ENCODE results near the gene RXRB.
"Not testable (repeated sequence)": the region's sequence is repeated elsewhere in the genome, so short reads cannot be mapped to it uniquely, and the experiment has no call there.

The RXRB gene

DNA sequence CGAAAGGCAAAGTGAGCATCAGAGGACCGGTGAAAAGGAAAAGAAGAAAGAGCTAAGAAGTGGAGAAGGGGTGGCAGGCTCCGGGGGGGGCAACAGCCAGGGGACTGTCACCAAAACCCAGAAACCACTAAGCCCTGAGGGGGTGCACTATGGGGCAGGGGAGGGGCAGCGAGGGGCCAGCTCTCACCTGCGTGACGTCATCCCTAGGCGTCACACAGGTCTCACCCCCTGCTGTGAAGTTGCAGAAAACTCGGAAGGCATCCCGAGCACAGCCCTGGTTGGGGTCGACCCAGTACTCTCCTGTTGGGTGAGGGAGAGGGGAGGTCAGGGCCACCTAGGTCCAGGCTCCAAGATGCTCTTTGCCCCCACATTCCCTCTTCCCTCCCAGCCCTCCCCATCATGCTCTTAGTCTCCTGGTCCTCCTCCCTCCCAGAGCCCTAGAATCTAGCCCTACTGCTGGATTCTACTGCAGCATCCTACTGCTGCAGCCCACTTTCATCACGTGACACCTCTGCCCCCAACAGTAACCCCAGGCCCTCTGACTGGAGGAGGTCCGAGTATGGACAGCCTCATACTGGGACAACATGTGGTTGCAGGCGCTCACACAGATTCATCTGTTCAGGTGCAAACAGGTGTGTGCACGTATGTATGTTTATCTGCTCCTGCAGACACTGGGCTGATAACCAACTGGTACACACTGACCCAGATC is 35.6 kb downstream of the RXRB start:
- DNase-seq = no peak

DNA sequence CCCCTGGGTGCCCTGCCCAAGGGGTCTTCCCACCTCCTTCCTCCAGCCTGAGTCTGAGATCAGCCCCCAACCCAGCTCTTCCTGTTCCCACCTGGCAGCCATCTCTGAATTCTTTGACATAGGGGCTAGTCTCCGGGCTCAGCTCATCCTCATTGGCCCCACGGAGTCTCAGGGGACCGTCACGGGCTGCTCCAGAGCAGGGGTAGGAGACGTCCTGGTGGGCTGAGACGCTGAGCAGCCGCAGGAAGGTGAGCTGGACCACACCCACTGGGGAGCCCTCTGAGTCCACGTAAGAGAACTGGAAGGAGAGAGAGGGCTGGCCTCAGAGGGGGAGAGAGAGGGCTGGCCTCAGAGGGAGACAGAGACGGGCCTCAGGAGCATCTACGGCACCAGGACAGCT is 36.3 kb downstream of the RXRB start:
- no peak for DNase-seq

DNA sequence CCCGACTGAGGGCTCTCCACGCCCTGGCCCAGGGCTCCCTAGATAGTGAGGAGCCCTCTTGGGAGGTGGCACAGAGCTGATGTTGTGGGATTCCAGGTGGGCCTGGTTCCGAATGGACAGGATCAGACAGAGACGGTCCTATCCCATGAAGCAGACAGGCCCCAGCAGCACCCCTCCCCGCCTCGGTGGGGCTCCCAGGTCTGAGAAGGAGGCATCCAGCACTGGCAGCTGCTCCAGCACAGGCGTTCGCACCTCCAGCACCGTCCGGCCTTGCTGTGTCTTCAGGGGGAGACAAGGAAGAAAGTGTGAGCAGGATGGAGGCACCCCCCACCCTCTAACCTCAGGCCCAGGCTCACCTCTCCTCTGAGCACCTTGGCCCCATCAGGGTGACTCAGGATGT is 36.9 kb downstream of the RXRB start:
- DNase-seq = no peak

DNA sequence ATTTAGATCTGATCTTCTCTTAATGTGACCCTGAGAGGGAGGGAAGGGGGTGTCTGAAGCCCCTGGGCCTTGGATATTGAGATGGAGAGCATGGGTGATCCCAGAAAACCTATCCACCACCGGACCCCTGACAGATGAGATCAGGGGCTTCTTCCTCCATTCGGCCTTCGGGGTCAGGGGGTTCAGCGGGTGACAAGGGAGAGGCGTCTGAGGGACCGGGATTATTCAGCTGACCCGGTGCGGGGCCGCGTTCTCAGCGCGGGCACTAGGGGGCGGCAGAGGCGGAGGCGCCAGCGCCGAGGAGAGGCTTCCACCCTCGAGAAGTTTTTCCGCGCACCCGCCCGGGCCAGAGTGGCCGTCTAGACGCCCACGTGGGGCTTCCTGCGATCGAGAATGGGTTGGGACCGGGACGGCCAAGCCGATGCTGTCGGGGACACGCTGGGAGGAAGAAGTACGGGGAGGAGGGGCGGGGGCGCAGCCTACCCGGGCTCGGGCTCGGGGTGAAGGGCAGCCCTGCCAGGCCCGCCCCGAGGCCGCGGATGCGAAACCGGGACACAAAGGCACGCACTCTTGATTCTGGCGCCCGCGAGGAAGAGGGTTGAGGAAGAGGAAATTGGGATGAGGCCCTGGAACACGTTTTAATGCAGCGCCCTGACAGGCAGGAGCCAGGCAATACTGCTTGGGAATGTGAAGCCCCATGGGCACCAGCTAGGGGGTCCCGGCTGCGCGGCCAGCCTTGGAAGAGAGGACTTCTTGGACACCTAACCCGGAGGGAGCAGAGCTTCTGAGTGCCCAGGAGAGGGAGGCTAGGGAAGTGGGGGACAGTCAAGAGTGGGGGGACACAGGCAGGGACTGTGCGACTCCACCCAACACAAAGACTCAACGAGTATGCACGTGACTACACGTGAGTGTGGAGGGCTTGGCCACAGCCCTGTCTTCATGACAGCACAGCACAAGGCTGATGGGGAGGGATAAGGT is 38.8 kb downstream of the RXRB start:
- DNase-seq = peak; percentile 79

DNA sequence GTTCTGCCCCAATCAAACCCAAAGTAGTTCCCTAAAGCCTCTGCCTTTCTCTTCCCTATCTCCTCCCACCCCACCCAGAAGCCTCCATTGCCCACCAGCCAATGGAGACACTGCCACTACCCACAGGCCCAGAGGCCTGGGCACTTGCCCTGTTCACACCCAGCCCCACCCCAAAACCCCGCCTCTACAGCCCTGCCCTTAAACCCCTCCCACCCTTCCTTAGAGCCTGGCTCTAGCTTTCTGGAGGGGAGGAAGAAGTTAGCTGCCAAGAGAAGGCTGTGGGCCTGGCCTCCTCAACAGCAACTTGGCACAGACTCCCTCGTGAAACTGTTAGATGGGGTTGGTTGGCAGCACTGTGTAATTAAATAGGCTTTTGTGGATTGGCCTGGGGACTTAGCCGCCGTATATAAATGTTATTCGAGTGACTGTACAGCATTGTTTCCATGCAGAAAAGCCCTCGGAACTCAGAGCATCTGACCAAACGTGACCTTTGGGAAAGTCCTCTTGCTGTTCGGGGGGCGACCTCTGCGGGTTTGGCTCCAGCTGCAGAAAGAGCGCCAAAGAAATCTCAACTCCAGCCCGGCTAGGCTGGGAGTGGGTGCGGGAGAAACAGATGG is 39.6 kb downstream of the RXRB start:
- no peak for DNase-seq

DNA sequence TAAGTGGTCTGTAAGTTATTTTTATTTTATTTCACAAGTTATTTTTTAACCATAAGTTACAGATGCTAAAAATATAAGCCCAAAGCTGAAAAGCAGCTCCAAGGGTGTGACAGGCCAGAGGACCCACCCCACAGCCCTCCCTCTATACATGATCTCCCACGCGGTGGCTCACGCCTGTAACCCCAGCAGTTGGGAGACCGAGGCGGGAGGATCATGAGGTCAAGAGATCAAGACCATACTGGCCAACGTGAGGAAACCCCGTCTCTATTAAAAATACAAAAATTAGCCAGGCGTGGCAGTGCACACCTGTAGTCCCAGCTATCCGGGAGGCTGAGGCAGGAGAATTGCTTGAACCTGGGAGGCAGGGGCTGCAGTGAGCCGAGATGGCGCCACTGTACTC is 40.4 kb downstream of the RXRB start:
- DNase-seq = no peak

DNA sequence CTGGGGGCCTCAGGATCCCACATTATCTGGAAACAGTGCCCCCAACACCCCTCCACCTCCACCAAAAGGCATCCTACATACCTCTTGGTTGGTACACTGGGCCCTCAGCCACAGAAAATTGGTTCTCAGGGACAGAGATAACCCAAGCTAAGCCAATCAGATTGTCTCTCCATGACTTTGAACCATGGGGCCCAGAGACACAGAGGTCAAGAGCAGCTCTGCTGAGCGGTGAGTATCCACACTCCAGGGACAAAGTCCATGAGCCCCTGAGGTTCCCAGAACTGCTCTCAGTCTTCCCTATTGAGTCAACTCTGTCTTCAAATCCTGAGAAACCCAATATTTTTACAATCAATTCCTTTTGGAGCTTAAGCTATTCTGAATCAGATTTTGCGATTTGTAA is 43.5 kb downstream of the RXRB start:
- no peak for DNase-seq

DNA sequence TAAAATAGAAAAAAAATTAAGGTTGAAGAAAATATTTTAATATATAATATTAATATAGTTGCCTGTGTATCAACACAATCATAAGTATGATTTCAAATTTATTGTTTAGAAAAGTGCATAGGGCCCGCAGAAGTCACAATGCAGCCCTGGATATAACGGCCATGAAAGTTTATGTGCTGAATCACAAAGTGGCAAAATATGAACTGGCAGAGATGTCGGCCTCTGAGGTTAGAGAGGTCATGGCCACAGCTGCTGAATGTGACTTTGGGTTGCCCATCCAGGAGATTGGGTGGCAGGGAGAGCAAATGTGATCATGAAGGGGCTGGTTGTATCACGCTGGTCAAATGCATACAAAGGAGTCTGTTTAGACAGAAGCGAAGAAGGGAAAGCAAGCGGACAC is 43.9 kb downstream of the RXRB start:
- no peak for DNase-seq

DNA sequence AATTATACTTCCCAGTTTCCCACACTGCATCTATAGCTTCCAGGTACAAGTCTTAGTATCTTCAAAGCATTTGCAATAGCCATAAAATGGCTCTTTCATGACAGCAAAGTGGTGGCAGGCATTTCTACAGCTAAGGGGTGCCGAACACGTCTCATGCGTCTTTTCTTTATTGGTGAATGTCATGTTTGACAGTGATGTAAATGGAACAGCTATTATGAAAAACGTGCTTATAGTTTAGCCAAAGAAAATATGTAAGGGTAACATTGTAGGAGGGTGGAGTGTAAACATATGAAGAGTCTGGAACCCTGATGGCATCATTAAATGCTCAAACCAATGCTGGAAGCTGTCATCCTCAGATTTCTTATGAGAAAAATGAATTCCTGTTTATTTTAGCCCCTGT is 46.1 kb downstream of the RXRB start:
- DNase-seq = no peak

DNA sequence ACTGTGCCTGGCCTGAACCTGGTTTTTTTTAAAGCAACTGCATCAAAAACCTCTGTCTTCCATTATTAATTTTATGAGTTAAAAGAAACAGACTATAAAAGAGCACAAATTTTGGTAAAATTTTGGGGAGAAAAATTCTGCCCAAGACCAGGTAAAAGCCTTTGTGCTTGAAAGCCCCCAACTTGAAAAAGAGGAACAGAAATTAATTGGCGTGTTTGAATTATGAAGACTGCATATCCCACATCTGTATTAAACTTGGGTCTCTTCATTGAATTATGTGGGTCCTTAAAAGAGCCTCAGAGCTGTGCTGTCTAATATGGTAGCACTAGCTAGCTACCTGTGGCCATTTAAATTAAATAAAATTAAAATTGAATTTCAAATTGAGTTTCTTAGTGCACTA is 49.4 kb downstream of the RXRB start:
- no peak for DNase-seq

DNA sequence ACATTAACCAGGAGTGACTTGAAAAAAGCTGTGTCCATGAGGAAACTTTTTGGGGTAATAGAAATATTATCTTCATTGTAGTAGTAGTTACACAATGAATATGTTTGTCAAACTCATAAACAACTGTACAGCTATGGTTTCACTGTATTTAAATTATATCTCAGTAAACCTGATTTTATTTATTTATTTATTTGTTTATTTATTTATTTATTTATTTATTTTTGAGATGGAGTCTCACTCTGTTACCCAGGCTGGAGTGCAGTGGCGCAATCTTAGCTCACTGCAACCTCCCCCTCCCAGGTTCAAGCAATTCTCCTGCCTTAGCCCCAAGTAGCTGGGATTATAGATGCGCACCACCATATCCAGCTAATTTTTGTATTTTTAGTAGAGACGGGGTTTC is 49.9 kb downstream of the RXRB start:
- DNase-seq = not testable (repeated sequence)

DNA sequence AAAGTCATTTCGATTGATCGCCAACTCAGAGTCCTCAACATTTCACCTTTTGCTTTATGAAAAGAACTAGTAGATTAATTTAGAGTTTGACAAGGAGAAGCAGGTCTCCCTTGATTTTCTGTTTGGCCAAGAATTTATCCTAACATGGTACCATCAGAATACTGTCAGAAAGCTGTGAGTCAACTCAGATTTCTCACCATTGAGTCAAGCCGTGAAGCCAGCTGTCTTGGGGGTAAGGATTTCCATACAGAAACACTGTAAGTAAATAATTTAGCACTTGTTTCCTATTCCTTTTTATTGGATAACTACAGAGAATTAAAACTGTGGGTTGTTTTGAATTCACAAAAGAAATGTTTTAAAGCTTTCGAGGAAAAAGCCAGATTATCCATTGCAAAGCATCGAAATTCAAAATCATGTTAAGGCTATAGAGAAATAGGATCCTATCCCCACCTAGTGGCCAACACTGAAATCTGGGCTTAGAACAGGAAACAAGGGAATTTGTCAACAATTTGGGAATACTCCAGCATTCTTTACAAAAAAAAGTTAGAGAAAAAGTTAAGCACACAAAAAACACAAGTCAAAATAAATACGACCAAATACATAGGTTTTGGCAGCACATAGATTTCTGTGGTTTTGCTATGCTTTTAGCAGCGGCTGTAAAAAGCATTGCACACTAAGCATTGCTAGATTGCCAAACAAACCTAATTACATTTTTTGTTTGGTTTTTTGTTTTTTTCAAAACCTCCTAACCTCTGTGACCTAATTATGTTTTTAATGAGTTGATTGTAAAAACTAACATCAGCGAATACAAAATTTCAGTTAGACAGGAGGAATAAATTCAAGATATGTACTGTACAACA is 52.4 kb downstream of the RXRB start:
- peak; percentile 41 for DNase-seq

DNA sequence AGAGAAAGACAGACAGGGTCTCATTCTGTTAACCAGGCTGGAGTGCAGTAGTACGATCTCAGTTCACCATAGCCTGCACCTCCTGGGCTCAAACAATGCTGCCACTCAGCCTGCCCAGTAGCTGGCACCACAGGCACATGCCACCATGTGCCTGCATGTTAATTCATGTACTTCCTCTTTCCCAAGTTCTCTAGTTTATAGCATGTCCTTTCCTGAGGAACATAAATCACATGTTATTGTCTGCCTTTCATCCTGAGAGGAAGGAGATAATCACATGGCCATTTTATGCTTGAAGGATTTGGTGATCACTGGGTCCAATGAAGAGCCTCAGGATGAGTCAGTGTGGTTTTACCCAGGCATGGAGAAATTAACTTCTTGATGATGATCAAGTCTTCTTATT is 56.1 kb downstream of the RXRB start:
- DNase-seq = no peak
